Liver (tissue), 9 donors: ENCODE measurements around the gene MPPED2. TPM values are rescaled to one million over a fixed set of nuclear protein-coding genes. Genes with fewer than 3 reads are reported as not detected.

Experiments used
- DNase-seq: peaks from one replicate; pipeline ENCODE4 v3.0.0-alpha.2; 2017; ENCODE audit warnings: low spot score
- H3K27ac ChIP-seq, 2 donors: one replicate each; pipeline ENCODE4 v1.7.0; 2013; ENCODE audit warnings: inconsistent platforms in 2 of 2, low read length in 2 of 2, control low read depth in 1 of 2, low read depth in 1 of 2, mild to moderate bottlenecking in 1 of 2
- H3K27me3 ChIP-seq, 4 donors: one replicate each; pipeline versions ENCODE4 v1.6.1 to v1.7.0; 2013; ENCODE audit warnings: low read length in 3 of 4, inconsistent platforms in 1 of 4, mild to moderate bottlenecking in 1 of 4, moderate library complexity in 1 of 4; ENCODE audit not compliant: control insufficient read depth in 4 of 4, insufficient read depth in 4 of 4
- H3K36me3 ChIP-seq, 4 donors: one replicate each; pipeline versions ENCODE4 v1.6.1 to v1.7.0; 2013; ENCODE audit warnings: low read length in 3 of 4, mild to moderate bottlenecking in 3 of 4, low read depth in 1 of 4, moderate library complexity in 1 of 4; ENCODE audit not compliant: control insufficient read depth in 4 of 4, insufficient read depth in 3 of 4
- H3K4me1 ChIP-seq, 4 donors: one replicate each; pipeline versions ENCODE4 v1.6.1 to v1.7.0; 2013; ENCODE audit warnings: low read length in 3 of 4, mild to moderate bottlenecking in 3 of 4, moderate library complexity in 1 of 4; ENCODE audit not compliant: control insufficient read depth in 4 of 4, insufficient read depth in 4 of 4
- H3K4me3 ChIP-seq, 3 donors: one replicate each; pipeline versions ENCODE4 v1.6.1 to v1.7.0; 2013; ENCODE audit warnings: low read length in 3 of 3, control low read depth in 1 of 3, low read depth in 1 of 3, mild to moderate bottlenecking in 1 of 3
- H3K9ac ChIP-seq, 2 donors: one replicate each; pipeline ENCODE4 v1.7.0; 2013; ENCODE audit warnings: low read length in 2 of 2, mild to moderate bottlenecking in 2 of 2, moderate library complexity in 2 of 2, control low read depth in 1 of 2, low read depth in 1 of 2
- H3K9me3 ChIP-seq, 4 donors: one replicate each; pipeline versions ENCODE4 v1.6.1 to v1.7.0; 2013; ENCODE audit warnings: low read length in 3 of 4; ENCODE audit not compliant: control insufficient read depth in 4 of 4
- EGR1 ChIP-seq, 2 donors: IDR thresholded peaks; 2 replicates each; pipeline ENCODE4 v1.6.1; 2016 to 2018; ENCODE audit warnings: antibody characterized with exemption in 2 of 2, low read depth in 2 of 2
- FOXA1 ChIP-seq: IDR thresholded peaks from 2 replicates; pipeline ENCODE4 v1.6.1; 2016; ENCODE audit warnings: antibody characterized with exemption
- FOXA2 ChIP-seq: IDR thresholded peaks from 2 replicates; pipeline ENCODE4 v1.6.1; 2016; ENCODE audit warnings: antibody characterized with exemption
- GABPA ChIP-seq, 2 donors: IDR thresholded peaks in 1 of 2; conservative IDR thresholded peaks in 1 of 2; 2 replicates each; pipeline ENCODE4 v1.6.1; 2016; ENCODE audit warnings: antibody characterized with exemption in 2 of 2, mild to moderate bottlenecking in 1 of 2, moderate library complexity in 1 of 2
- HNF4A ChIP-seq, 2 donors: conservative IDR thresholded peaks; 2 replicates each; pipeline ENCODE4 v1.6.1; 2016; ENCODE audit warnings: antibody characterized with exemption in 2 of 2, mild to moderate bottlenecking in 2 of 2
- HNF4G ChIP-seq: IDR thresholded peaks from 2 replicates; pipeline ENCODE4 v1.6.1; 2016; ENCODE audit warnings: antibody characterized with exemption
- JUND ChIP-seq, 2 donors: IDR thresholded peaks; 2 replicates each; pipeline ENCODE4 v1.6.1; 2016; ENCODE audit warnings: antibody characterized with exemption in 2 of 2
- NR2F2 ChIP-seq: IDR thresholded peaks from 2 replicates; pipeline ENCODE4 v1.6.1; 2016; ENCODE audit warnings: antibody characterized with exemption
- RAD21 ChIP-seq, 2 donors: IDR thresholded peaks; 2 replicates each; pipeline ENCODE4 v1.6.1; 2016; ENCODE audit warnings: antibody characterized with exemption in 2 of 2, mild to moderate bottlenecking in 2 of 2
- RXRA ChIP-seq, 2 donors: IDR thresholded peaks; 2 replicates each; pipeline ENCODE4 v1.6.1; 2017 to 2018; ENCODE audit warnings: antibody characterized with exemption in 2 of 2, mild to moderate bottlenecking in 1 of 2
- SP1 ChIP-seq: IDR thresholded peaks from 2 replicates; pipeline ENCODE4 v1.6.1; 2018; ENCODE audit warnings: antibody characterized with exemption, mild to moderate bottlenecking
- TAF1 ChIP-seq: conservative IDR thresholded peaks from 2 replicates; pipeline ENCODE4 v1.6.1; 2016; ENCODE audit warnings: antibody characterized with exemption, mild to moderate bottlenecking
- YY1 ChIP-seq: IDR thresholded peaks from 2 replicates; pipeline ENCODE4 v1.6.1; 2016; ENCODE audit warnings: antibody characterized with exemption, mild to moderate bottlenecking
- WGBS: extraction: QIAGEN DNeasy Blood & Tissue Kit; methylation state at CpG from one replicate; pipeline ENCODE4 v1.1.7; 2013; 5-methylcytosine and 5-hydroxymethylcytosine counted together
- polyA plus RNA-seq, 2 donors: library from polyadenylated mRNA; stranded (reverse) in 1 of 2; unstranded in 1 of 2; fragments of 200-250 nt in 1 of 2; fragments of >200 nt in 1 of 2; fragmentation: Nextera tagmentation in 1 of 2; extraction: Ambion mirVana in 1 of 2; gene quantifications; one replicate each; pipeline versions ENCODE4 v1.2.1 to v1.2.3, GENCODE V29; 2013 to 2015
- total RNA-seq, 2 donors: library from RNA; depleted of rRNA; stranded (reverse); fragments of >200 nt; gene quantifications; one replicate each; pipeline ENCODE4 v1.2.3, GENCODE V29; 2014
- TF ChIP-seq, protein P1 (sequence below): fragments of 150-350 bp; IDR thresholded peaks from 2 replicates; pipeline ENCODE4 v1.5.1; 2017; ENCODE audit warnings: improper control_type of control experiment, low read depth, low read length; ENCODE audit not compliant: missing input control
- TF ChIP-seq, protein P2 (sequence below): IDR thresholded peaks from 2 replicates; pipeline ENCODE4 v1.6.1; 2016; ENCODE audit warnings: antibody characterized with exemption, mild to moderate bottlenecking
- TF ChIP-seq, protein P3 (sequence below): IDR thresholded peaks from 2 replicates; pipeline ENCODE4 v1.6.1; 2016; ENCODE audit warnings: antibody characterized with exemption
- TF ChIP-seq, protein P4 (sequence below): IDR thresholded peaks from 2 replicates; pipeline ENCODE4 v1.6.1; 2016; ENCODE audit warnings: antibody characterized with exemption
- TF ChIP-seq, protein P5 (sequence below): IDR thresholded peaks from 2 replicates; pipeline ENCODE4 v1.6.1; 2016; ENCODE audit warnings: antibody characterized with exemption
- donor health status: healthy.
- donor health status: healthy.
- donor health status: healthy.
- donor health status: healthy.
- donor health status: healthy.

MPPED2 gene
- total and polyA plus RNA-seq, 4 donors, result 0.22 to 1.6 (median 0.47) TPM

DNA sequence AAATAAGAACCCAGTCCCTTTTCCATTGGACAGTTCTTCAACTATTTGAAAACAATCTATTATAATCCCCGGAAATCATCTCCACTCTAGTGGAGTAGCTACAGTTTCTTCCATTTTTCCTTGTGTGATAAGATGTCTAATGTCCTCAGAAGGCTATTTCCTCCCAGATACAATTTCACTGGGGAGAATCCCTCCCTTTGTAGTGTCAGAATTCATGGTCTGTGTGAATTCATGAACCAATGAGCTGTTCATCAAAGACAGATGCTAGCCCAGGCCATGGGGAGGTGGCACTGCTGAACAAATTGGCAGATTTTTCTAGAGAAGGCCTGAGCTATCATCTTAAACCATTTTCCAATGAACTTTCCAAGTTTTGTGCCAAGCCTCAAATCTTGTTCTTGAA, 45.4 kb downstream of the MPPED2 start:
- 85% methylated on average over 1 of the region's 1 CpG for WGBS
- no peak for TF ChIP-seq RXRA (IDR thresholded peaks at IDR 0.05)
- TF ChIP-seq HNF4A (conservative IDR thresholded peaks at IDR 0.05), result no peak
- no peak for TF ChIP-seq JUND (IDR thresholded peaks at IDR 0.05)
- TF ChIP-seq, protein P1, sequence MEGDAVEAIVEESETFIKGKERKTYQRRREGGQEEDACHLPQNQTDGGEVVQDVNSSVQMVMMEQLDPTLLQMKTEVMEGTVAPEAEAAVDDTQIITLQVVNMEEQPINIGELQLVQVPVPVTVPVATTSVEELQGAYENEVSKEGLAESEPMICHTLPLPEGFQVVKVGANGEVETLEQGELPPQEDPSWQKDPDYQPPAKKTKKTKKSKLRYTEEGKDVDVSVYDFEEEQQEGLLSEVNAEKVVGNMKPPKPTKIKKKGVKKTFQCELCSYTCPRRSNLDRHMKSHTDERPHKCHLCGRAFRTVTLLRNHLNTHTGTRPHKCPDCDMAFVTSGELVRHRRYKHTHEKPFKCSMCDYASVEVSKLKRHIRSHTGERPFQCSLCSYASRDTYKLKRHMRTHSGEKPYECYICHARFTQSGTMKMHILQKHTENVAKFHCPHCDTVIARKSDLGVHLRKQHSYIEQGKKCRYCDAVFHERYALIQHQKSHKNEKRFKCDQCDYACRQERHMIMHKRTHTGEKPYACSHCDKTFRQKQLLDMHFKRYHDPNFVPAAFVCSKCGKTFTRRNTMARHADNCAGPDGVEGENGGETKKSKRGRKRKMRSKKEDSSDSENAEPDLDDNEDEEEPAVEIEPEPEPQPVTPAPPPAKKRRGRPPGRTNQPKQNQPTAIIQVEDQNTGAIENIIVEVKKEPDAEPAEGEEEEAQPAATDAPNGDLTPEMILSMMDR, result no peak
- TF ChIP-seq, protein P2, sequence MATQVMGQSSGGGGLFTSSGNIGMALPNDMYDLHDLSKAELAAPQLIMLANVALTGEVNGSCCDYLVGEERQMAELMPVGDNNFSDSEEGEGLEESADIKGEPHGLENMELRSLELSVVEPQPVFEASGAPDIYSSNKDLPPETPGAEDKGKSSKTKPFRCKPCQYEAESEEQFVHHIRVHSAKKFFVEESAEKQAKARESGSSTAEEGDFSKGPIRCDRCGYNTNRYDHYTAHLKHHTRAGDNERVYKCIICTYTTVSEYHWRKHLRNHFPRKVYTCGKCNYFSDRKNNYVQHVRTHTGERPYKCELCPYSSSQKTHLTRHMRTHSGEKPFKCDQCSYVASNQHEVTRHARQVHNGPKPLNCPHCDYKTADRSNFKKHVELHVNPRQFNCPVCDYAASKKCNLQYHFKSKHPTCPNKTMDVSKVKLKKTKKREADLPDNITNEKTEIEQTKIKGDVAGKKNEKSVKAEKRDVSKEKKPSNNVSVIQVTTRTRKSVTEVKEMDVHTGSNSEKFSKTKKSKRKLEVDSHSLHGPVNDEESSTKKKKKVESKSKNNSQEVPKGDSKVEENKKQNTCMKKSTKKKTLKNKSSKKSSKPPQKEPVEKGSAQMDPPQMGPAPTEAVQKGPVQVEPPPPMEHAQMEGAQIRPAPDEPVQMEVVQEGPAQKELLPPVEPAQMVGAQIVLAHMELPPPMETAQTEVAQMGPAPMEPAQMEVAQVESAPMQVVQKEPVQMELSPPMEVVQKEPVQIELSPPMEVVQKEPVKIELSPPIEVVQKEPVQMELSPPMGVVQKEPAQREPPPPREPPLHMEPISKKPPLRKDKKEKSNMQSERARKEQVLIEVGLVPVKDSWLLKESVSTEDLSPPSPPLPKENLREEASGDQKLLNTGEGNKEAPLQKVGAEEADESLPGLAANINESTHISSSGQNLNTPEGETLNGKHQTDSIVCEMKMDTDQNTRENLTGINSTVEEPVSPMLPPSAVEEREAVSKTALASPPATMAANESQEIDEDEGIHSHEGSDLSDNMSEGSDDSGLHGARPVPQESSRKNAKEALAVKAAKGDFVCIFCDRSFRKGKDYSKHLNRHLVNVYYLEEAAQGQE, result no peak
- TF ChIP-seq RAD21 (IDR thresholded peaks at IDR 0.05), result no peak
- no peak for TF ChIP-seq NR2F2
- no peak for TF ChIP-seq FOXA1
- TF ChIP-seq, protein P3, sequence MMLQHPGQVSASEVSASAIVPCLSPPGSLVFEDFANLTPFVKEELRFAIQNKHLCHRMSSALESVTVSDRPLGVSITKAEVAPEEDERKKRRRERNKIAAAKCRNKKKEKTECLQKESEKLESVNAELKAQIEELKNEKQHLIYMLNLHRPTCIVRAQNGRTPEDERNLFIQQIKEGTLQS, result no peak
- no peak for TF ChIP-seq HNF4G
- no peak for TF ChIP-seq SP1
- TF ChIP-seq EGR1 (IDR thresholded peaks at IDR 0.05; ENCODE audit: low read depth in 2 of 2), result no peak
- TF ChIP-seq YY1, result no peak
- no peak for TF ChIP-seq FOXA2
- TF ChIP-seq, protein P4, sequence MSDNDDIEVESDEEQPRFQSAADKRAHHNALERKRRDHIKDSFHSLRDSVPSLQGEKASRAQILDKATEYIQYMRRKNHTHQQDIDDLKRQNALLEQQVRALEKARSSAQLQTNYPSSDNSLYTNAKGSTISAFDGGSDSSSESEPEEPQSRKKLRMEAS, result no peak
- TF ChIP-seq, protein P5, sequence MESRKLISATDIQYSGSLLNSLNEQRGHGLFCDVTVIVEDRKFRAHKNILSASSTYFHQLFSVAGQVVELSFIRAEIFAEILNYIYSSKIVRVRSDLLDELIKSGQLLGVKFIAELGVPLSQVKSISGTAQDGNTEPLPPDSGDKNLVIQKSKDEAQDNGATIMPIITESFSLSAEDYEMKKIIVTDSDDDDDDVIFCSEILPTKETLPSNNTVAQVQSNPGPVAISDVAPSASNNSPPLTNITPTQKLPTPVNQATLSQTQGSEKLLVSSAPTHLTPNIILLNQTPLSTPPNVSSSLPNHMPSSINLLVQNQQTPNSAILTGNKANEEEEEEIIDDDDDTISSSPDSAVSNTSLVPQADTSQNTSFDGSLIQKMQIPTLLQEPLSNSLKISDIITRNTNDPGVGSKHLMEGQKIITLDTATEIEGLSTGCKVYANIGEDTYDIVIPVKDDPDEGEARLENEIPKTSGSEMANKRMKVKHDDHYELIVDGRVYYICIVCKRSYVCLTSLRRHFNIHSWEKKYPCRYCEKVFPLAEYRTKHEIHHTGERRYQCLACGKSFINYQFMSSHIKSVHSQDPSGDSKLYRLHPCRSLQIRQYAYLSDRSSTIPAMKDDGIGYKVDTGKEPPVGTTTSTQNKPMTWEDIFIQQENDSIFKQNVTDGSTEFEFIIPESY, result no peak
- TF ChIP-seq GABPA (IDR thresholded peaks at IDR 0.05 in 1 of 2, conservative IDR thresholded peaks at IDR 0.05 in 1 of 2), result no peak
- TF ChIP-seq TAF1, result no peak

More for the DNA sequence above, 45.4 kb downstream of the MPPED2 start:
- H3K27ac ChIP-seq, result no peak overlapping the region
- H3K4me1 ChIP-seq, result peaks cover 0 to 2% (median under 1%) of the 10 kb centered on the region in 4 donors
- H3K4me3 ChIP-seq, result no peak overlapping the region
- H3K9me3 ChIP-seq, result no peaks in the 10 kb centered on the region
- no peaks in the 10 kb centered on the region for H3K36me3 ChIP-seq
- no peaks in the 10 kb centered on the region for H3K27me3 ChIP-seq
- no peak for DNase-seq
- H3K9ac ChIP-seq, result no peak overlapping the region
